ENCODE measurements around the gene DCUN1D5.

The DCUN1D5 gene

GRCh38 chr11:103078710-103079109, 13.2 kb downstream of the DCUN1D5 start:
- TF ChIP-seq CTCF (IDR thresholded peaks at IDR 0.05; ENCODE audit: borderline replicate concordance, insufficient read depth, low read depth, low read length): no peak

GRCh38 chr11:103077554-103077953, 14.4 kb downstream of the DCUN1D5 start:
- no peak for TF ChIP-seq CTCF (IDR thresholded peaks at IDR 0.05; ENCODE audit: borderline replicate concordance, insufficient read depth, low read depth, low read length)
- H3K4me3 ChIP-seq (ENCODE audit: low read depth, low read length): no peak overlapping the region

More at GRCh38 chr11:103078710-103079109, 13.2 kb downstream of the DCUN1D5 start:
- H3K4me3 ChIP-seq (ENCODE audit: low read depth, low read length): no peak overlapping the region

- no peak for TF ChIP-seq CTCF (IDR thresholded peaks at IDR 0.05; ENCODE audit: borderline replicate concordance, insufficient read depth, low read depth, low read length)
- H3K4me3 ChIP-seq (ENCODE audit: low read depth, low read length): no peak overlapping the region
These were observed 15.6 kb downstream of the DCUN1D5 start for GRCh38 chr11:103076361-103076760.

GRCh38 chr11:103071008-103071407, 21.0 kb downstream of the DCUN1D5 start:
- no peak for TF ChIP-seq CTCF (IDR thresholded peaks at IDR 0.05; ENCODE audit: borderline replicate concordance, insufficient read depth, low read depth, low read length)
- no peak overlapping the region for H3K4me3 ChIP-seq (ENCODE audit: low read depth, low read length)

- H3K4me3 ChIP-seq (ENCODE audit: low read depth, low read length): no peak overlapping the region
- TF ChIP-seq CTCF (IDR thresholded peaks at IDR 0.05; ENCODE audit: borderline replicate concordance, insufficient read depth, low read depth, low read length): no peak
These were observed 21.8 kb downstream of the DCUN1D5 start for GRCh38 chr11:103070142-103070541.

- no peak overlapping the region for H3K4me3 ChIP-seq (ENCODE audit: low read depth, low read length)
- TF ChIP-seq CTCF (IDR thresholded peaks at IDR 0.05; ENCODE audit: borderline replicate concordance, insufficient read depth, low read depth, low read length): no peak
These were observed 22.6 kb downstream of the DCUN1D5 start for GRCh38 chr11:103069367-103069766.

GRCh38 chr11:103067118-103067517, 24.8 kb downstream of the DCUN1D5 start:
- no peak for TF ChIP-seq CTCF (IDR thresholded peaks at IDR 0.05; ENCODE audit: borderline replicate concordance, insufficient read depth, low read depth, low read length)
- no peak overlapping the region for H3K4me3 ChIP-seq (ENCODE audit: low read depth, low read length)
